Astrocyte (in vitro differentiated cells and primary cell): ENCODE data around the gene APP.

ENCODE experiments used
- EZH2 ChIP-seq: IDR thresholded peaks from 2 replicates; pipeline ENCODE4 v1.6.1; 2012; ENCODE audit warnings: mild to moderate bottlenecking, low read length, inconsistent platforms; ENCODE audit not compliant: insufficient read depth
- TF ChIP-seq, protein P1 (sequence below): IDR thresholded peaks from 2 replicates; pipeline ENCODE4 v1.5.1; 2011; ENCODE audit warnings: low read depth, mild to moderate bottlenecking, inconsistent platforms, low read length, moderate library complexity; ENCODE audit not compliant: insufficient read depth

DNA sequence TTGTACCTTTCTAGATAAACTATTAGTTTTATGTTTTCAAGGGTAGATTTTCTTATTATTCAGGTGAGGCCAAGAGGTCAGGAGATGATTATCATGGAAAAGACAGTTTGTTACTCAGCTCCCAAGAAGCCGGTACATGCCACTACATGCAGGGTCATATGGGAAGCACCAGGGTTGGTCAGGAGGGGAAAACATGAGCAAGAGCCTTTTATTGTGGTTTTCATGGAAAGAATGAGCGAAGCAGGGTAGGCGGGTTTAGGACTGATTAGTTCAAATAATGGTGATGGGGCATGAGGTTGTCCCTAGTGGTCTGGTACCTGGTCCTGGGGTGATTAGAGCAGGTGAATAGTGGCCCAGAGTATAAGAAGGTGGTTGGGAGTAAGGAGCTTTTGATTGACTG, 189.9 kb downstream of the APP start:
- TF ChIP-seq, protein P1, sequence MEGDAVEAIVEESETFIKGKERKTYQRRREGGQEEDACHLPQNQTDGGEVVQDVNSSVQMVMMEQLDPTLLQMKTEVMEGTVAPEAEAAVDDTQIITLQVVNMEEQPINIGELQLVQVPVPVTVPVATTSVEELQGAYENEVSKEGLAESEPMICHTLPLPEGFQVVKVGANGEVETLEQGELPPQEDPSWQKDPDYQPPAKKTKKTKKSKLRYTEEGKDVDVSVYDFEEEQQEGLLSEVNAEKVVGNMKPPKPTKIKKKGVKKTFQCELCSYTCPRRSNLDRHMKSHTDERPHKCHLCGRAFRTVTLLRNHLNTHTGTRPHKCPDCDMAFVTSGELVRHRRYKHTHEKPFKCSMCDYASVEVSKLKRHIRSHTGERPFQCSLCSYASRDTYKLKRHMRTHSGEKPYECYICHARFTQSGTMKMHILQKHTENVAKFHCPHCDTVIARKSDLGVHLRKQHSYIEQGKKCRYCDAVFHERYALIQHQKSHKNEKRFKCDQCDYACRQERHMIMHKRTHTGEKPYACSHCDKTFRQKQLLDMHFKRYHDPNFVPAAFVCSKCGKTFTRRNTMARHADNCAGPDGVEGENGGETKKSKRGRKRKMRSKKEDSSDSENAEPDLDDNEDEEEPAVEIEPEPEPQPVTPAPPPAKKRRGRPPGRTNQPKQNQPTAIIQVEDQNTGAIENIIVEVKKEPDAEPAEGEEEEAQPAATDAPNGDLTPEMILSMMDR = no peak
- TF ChIP-seq EZH2 = no peak
